NB4 (cell line): Measurements from ENCODE around the gene RNF183.

Source experiments
- MAX ChIP-seq: IDR thresholded peaks from 2 replicates; pipeline ENCODE4 v1.6.1; 2011; ENCODE audit warnings: low read depth, low read length
- MYC ChIP-seq: IDR thresholded peaks from 2 replicates; pipeline ENCODE4 v1.6.1; 2011; ENCODE audit warnings: low read depth, low read length
- POLR2A ChIP-seq: IDR thresholded peaks from 2 replicates; pipeline ENCODE4 v1.6.1; 2011; ENCODE audit warnings: mild to moderate bottlenecking; ENCODE audit not compliant: insufficient read length; ENCODE audit errors: extremely low read depth
- TF ChIP-seq, protein P1 (sequence below): IDR thresholded peaks from one replicate; pipeline ENCODE4 v1.5.1; 2012; ENCODE audit warnings: low read depth, low read length

GRCh38 chr9:113298311-113298710 is 4.9 kb downstream of the RNF183 start:
- TF ChIP-seq MAX, result no peak
- TF ChIP-seq, protein P1, sequence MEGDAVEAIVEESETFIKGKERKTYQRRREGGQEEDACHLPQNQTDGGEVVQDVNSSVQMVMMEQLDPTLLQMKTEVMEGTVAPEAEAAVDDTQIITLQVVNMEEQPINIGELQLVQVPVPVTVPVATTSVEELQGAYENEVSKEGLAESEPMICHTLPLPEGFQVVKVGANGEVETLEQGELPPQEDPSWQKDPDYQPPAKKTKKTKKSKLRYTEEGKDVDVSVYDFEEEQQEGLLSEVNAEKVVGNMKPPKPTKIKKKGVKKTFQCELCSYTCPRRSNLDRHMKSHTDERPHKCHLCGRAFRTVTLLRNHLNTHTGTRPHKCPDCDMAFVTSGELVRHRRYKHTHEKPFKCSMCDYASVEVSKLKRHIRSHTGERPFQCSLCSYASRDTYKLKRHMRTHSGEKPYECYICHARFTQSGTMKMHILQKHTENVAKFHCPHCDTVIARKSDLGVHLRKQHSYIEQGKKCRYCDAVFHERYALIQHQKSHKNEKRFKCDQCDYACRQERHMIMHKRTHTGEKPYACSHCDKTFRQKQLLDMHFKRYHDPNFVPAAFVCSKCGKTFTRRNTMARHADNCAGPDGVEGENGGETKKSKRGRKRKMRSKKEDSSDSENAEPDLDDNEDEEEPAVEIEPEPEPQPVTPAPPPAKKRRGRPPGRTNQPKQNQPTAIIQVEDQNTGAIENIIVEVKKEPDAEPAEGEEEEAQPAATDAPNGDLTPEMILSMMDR, result no peak
- TF ChIP-seq POLR2A, result no peak
- TF ChIP-seq MYC, result no peak
